ENCODE data around the gene NOSTRIN.
"Not testable (repeated sequence)": the region's sequence is repeated elsewhere in the genome, so short reads cannot be mapped to it uniquely, and the experiment has no call there.

Gene NOSTRIN

DNA sequence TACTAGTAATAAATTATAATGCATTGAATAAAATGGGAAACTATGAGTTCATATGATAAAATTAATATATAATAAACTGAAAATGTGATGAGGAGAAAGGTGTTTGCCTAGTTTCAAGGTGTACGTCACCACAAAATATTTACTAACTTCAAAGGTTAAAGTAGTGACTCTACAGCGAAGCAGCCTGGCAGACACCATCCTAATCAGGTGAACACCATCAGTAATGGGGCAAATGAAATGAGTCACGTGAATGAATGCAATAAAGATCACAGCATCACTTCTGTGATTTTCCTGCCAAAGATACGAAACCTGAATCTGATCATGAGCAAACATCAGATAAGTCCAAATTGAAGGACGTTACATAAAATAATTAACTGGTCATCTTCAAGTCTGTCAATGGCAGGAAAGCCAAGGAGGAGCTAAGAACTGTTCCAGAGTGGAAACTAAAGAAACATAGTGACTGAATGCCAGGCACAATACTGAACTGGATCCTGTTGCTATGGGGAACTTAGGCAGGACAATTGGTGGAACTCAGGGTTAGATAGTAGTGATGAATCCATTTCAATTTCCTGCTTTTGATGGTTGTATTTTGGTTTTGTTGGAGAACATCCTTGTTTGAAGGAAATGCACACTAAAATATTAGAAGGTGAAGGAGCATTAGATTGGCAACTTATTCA is 12.1 kb upstream of the NOSTRIN start:
- Histone ChIP-seq H3K9ac (ENCODE audit: low read length in 2 of 2) (no peak overlapping the region), H3K27me3 (ENCODE audit: control insufficient read depth in 1 of 2, insufficient read depth in 2 of 2, low read length in 2 of 2) (no peaks in the 10 kb centered on the region), H3K4me1 (ENCODE audit: control insufficient read depth, insufficient read depth, low read length) (no peaks in the 10 kb centered on the region), H3K36me3 (ENCODE audit: control insufficient read depth in 2 of 2, insufficient read depth in 2 of 2, low read length in 2 of 2) (no peaks in the 10 kb centered on the region), H3K27ac (ENCODE audit: low read length) (no peak overlapping the region), H3K4me3 (ENCODE audit: low read length in 2 of 2) (no peak overlapping the region), H3K9me3 (ENCODE audit: control insufficient read depth in 2 of 2, low read length in 2 of 2) (no peaks in the 10 kb centered on the region)

GRCh38 chr2:168791140-168791539 is 11.3 kb upstream of the NOSTRIN start:
- H3K4me3 ChIP-seq (ENCODE audit: low read length in 2 of 2); H3K36me3 ChIP-seq (ENCODE audit: control insufficient read depth in 2 of 2, insufficient read depth in 2 of 2, low read length in 2 of 2); H3K9ac ChIP-seq (ENCODE audit: low read length in 2 of 2); H3K27ac ChIP-seq (ENCODE audit: low read length); H3K27me3 ChIP-seq (ENCODE audit: control insufficient read depth in 1 of 2, insufficient read depth in 2 of 2, low read length in 2 of 2); H3K4me1 ChIP-seq (ENCODE audit: control insufficient read depth, insufficient read depth, low read length); H3K9me3 ChIP-seq (ENCODE audit: control insufficient read depth in 2 of 2, low read length in 2 of 2): not testable (repeated sequence)

DNA sequence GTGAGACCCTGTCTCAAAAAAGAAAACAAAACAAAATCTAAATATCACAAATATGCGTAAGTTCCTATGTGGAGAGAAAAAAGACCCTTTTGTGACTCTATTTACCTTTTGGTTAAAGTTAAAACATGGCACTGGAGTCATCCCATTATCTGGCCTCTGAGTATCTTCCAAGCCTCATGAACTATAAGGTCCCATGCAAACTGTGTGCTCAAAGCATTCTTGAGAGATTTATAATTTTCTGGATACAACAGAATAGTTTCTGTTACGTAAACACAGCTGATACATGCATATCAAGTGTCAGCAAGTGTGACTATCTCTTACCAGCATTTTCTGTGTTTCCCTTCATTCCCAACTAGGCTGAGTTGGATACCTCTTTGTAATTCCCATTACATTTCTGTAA is 8.8 kb upstream of the NOSTRIN start:
- Histone ChIP-seq H3K9me3 (ENCODE audit: control insufficient read depth in 2 of 2, low read length in 2 of 2) (no peaks in the 10 kb centered on the region), H3K27ac (ENCODE audit: low read length) (no peak overlapping the region), H3K4me1 (ENCODE audit: control insufficient read depth, insufficient read depth, low read length) (no peaks in the 10 kb centered on the region), H3K36me3 (ENCODE audit: control insufficient read depth in 2 of 2, insufficient read depth in 2 of 2, low read length in 2 of 2) (no peaks in the 10 kb centered on the region), H3K4me3 (ENCODE audit: low read length in 2 of 2) (no peak overlapping the region), H3K27me3 (ENCODE audit: control insufficient read depth in 1 of 2, insufficient read depth in 2 of 2, low read length in 2 of 2) (no peaks in the 10 kb centered on the region), H3K9ac (ENCODE audit: low read length in 2 of 2) (no peak overlapping the region)

DNA sequence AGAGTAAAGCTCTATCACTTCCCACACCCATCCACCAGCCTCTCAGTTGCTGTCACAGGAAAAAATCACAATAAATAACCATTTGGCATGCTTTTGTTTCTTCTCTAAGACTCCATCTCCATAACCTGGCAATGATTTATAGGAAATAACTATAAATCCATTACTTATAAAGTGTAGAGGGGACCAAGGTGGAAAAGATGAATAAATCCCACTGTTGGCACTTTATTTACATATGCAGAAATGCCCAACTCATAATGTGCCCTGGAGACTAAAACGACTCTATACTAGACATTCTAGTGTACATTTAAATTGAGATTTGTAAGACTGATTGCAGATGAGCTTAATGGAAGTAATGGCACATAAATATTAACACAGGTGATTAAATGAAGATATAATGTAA is 7.5 kb upstream of the NOSTRIN start:
- Histone ChIP-seq H3K27me3 (ENCODE audit: control insufficient read depth in 1 of 2, insufficient read depth in 2 of 2, low read length in 2 of 2) (no peaks in the 10 kb centered on the region), H3K4me1 (ENCODE audit: control insufficient read depth, insufficient read depth, low read length) (no peaks in the 10 kb centered on the region), H3K36me3 (ENCODE audit: control insufficient read depth in 2 of 2, insufficient read depth in 2 of 2, low read length in 2 of 2) (no peaks in the 10 kb centered on the region), H3K4me3 (ENCODE audit: low read length in 2 of 2) (no peak overlapping the region), H3K27ac (ENCODE audit: low read length) (no peak overlapping the region), H3K9me3 (ENCODE audit: control insufficient read depth in 2 of 2, low read length in 2 of 2) (no peaks in the 10 kb centered on the region), H3K9ac (ENCODE audit: low read length in 2 of 2) (no peak overlapping the region)

DNA sequence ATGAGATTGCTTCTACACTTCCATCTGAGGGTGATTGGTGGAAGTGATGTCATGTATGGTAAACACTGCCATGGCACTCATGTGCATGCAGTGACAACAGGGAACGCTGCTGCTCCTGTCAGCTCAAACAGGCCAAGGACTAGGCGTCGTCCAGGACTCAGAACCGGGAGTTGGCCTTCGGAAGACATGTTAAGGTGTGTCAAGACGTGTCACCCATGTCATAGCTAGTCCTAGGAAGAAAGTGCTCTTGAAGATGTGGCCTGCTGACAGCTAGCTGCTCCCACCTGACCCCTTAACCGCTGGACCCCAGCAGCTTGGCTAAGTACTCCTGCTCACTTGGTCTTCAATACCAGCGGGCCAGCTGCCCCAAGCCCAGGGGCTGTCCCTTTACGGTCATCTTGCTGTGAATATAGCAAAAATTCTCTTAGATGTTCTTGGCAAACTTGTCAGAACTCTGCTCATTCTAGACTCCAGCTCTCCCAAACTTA is 6.3 kb upstream of the NOSTRIN start:
- H3K4me3 ChIP-seq (ENCODE audit: low read length in 2 of 2), result no peak overlapping the region
- no peaks in the 10 kb centered on the region for H3K27me3 ChIP-seq (ENCODE audit: control insufficient read depth in 1 of 2, insufficient read depth in 2 of 2, low read length in 2 of 2)
- H3K9me3 ChIP-seq (ENCODE audit: control insufficient read depth in 2 of 2, low read length in 2 of 2), result no peaks in the 10 kb centered on the region
- H3K27ac ChIP-seq (ENCODE audit: low read length), result no peak overlapping the region
- H3K4me1 ChIP-seq (ENCODE audit: control insufficient read depth, insufficient read depth, low read length), result no peaks in the 10 kb centered on the region
- no peaks in the 10 kb centered on the region for H3K36me3 ChIP-seq (ENCODE audit: control insufficient read depth in 2 of 2, insufficient read depth in 2 of 2, low read length in 2 of 2)
- H3K9ac ChIP-seq (ENCODE audit: low read length in 2 of 2), result no peak overlapping the region

DNA sequence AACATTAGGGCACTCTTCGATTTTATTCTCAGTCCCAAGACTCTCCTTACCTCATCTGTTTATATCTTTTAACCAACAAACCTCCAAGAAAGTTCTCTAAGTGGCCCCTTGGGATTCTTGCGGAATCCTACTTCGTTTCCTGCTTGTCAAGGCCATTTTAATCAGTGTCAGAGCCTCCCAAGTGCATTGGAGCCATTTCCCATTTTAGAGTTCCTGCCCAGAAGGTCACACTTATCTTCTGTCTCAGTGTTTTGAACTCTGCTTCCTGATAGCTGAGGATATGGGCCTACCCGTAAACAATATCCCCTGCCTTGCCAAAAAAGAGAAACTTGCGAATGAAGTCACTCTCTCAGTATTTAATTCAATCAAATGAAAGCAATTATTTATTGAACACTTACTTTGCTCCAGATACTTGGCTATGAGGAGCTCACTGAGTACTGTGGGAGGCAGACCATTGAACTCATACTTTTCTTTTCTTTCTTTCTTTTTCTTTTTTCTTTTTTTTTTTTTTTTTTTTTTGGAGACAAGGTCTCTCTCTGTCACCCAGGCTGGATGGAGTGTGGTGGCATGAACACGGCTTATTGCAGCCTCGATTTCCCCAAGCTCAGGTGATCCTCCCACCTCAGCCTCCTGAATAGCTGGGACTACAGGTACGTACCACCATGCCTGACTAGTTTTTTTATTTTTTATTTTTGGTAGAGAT is 5.7 kb upstream of the NOSTRIN start:
- Histone ChIP-seq H3K9ac (ENCODE audit: low read length in 2 of 2) (no peak overlapping the region), H3K27ac (ENCODE audit: low read length) (no peak overlapping the region), H3K36me3 (ENCODE audit: control insufficient read depth in 2 of 2, insufficient read depth in 2 of 2, low read length in 2 of 2) (no peaks in the 10 kb centered on the region), H3K9me3 (ENCODE audit: control insufficient read depth in 2 of 2, low read length in 2 of 2) (no peaks in the 10 kb centered on the region), H3K27me3 (ENCODE audit: control insufficient read depth in 1 of 2, insufficient read depth in 2 of 2, low read length in 2 of 2) (no peaks in the 10 kb centered on the region), H3K4me3 (ENCODE audit: low read length in 2 of 2) (no peak overlapping the region), H3K4me1 (ENCODE audit: control insufficient read depth, insufficient read depth, low read length) (no peaks in the 10 kb centered on the region)

DNA sequence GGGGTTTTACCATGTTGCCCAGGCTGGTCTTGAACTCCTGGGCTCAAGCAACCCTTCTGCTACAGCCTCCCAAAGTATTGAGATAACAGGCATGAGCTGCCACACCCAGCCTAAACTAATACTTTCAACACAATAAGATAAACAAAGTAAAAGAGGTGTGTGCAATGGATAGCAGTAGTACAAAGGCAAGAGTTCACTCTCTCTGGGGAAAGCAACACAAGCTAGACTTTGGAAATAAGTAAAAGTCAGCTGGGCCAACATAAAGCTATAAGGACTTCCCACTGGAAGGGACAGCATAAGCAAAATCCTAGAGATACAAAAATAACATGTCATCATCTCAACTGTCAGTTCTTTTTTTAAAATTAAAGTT is 5.2 kb upstream of the NOSTRIN start:
- no peaks in the 10 kb centered on the region for H3K9me3 ChIP-seq (ENCODE audit: control insufficient read depth in 2 of 2, low read length in 2 of 2)
- no peak overlapping the region for H3K27ac ChIP-seq (ENCODE audit: low read length)
- H3K9ac ChIP-seq (ENCODE audit: low read length in 2 of 2), result no peak overlapping the region

DNA sequence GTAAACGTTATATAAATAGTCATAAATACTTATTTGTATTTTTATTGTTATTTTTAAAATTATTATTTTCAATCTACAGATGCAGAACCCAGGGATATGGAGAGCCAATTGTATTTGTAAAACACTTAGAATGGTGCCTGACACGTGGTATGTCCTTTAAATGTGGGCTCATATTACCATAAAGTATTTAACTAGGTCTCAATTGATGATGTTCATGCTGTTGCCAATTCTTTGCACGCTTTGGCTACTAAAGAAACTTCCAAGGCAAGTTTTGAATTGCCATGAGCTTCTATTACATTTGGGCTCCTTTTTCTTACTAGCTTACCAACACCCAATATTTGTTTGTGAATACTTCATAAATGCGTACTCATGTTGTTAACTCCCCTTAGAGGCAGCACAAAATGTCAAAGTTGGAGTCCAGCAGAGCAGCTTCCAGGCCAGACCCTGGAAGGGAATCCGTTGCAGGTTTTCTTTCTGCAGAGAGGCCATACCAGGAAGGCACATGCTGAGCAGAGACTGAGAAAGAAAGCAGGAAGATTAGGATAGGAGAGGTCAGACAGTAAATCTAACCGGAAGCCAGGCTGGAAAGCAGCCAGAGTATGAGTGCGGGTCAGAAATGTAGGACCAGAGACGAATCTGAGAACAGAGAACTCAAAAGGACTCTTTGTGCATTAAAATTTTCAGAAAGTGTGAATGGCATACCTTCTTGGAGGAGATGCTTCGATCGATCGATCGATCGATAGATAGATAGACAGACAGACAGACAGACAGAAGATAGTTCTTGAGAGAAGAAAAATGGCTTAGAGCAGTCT is 4.2 kb upstream of the NOSTRIN start:
- H3K27ac ChIP-seq (ENCODE audit: low read length), result no peak overlapping the region
- no peak overlapping the region for H3K9ac ChIP-seq (ENCODE audit: low read length in 2 of 2)
- no peaks in the 10 kb centered on the region for H3K27me3 ChIP-seq (ENCODE audit: control insufficient read depth in 1 of 2, insufficient read depth in 2 of 2, low read length in 2 of 2)
- no peaks in the 10 kb centered on the region for H3K9me3 ChIP-seq (ENCODE audit: control insufficient read depth in 2 of 2, low read length in 2 of 2)
- no peak overlapping the region for H3K4me3 ChIP-seq (ENCODE audit: low read length in 2 of 2)
- H3K4me1 ChIP-seq (ENCODE audit: control insufficient read depth, insufficient read depth, low read length), result no peaks in the 10 kb centered on the region
- no peaks in the 10 kb centered on the region for H3K36me3 ChIP-seq (ENCODE audit: control insufficient read depth in 2 of 2, insufficient read depth in 2 of 2, low read length in 2 of 2)

More for the DNA sequence above, 5.2 kb upstream of the NOSTRIN start:
- H3K36me3 ChIP-seq (ENCODE audit: control insufficient read depth in 2 of 2, insufficient read depth in 2 of 2, low read length in 2 of 2), result no peaks in the 10 kb centered on the region
- no peak overlapping the region for H3K4me3 ChIP-seq (ENCODE audit: low read length in 2 of 2)
- H3K4me1 ChIP-seq (ENCODE audit: control insufficient read depth, insufficient read depth, low read length), result no peaks in the 10 kb centered on the region
- H3K27me3 ChIP-seq (ENCODE audit: control insufficient read depth in 1 of 2, insufficient read depth in 2 of 2, low read length in 2 of 2), result no peaks in the 10 kb centered on the region

- Histone ChIP-seq H3K4me1 (ENCODE audit: control insufficient read depth, insufficient read depth, low read length) (no peaks in the 10 kb centered on the region), H3K27ac (ENCODE audit: low read length) (no peak overlapping the region), H3K27me3 (ENCODE audit: control insufficient read depth in 1 of 2, insufficient read depth in 2 of 2, low read length in 2 of 2) (no peaks in the 10 kb centered on the region), H3K36me3 (ENCODE audit: control insufficient read depth in 2 of 2, insufficient read depth in 2 of 2, low read length in 2 of 2) (no peaks in the 10 kb centered on the region), H3K9ac (ENCODE audit: low read length in 2 of 2) (no peak overlapping the region), H3K4me3 (ENCODE audit: low read length in 2 of 2) (no peak overlapping the region), H3K9me3 (ENCODE audit: control insufficient read depth in 2 of 2, low read length in 2 of 2) (no peaks in the 10 kb centered on the region)
Measured at GRCh38 chr2:168798888-168799410, 3.5 kb upstream of the NOSTRIN start.

DNA sequence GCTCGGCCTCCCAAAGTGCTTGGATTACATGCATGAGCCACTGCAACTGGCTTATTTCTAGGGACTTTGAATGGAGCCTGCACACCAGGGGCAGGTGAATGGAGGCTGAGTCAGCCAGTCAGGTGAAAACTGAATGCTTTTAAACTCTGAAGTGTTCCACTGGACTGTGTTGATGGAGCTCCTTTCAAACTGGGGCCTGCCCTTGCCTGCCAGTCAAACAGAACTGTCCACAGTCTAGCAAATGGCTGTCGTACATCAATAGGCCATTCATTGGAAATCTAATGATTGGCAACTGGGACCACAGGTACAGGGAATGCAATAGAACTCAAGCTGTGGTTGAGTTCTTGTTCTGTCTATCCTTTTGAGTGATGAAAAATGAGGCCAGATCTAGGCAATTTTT is 966 bp upstream of the NOSTRIN start:
- Histone ChIP-seq H3K4me1 (ENCODE audit: control insufficient read depth, insufficient read depth, low read length) (no peaks in the 10 kb centered on the region), H3K27me3 (ENCODE audit: control insufficient read depth in 1 of 2, insufficient read depth in 2 of 2, low read length in 2 of 2) (no peaks in the 10 kb centered on the region), H3K9me3 (ENCODE audit: control insufficient read depth in 2 of 2, low read length in 2 of 2) (no peaks in the 10 kb centered on the region), H3K9ac (ENCODE audit: low read length in 2 of 2) (no peak overlapping the region), H3K4me3 (ENCODE audit: low read length in 2 of 2) (no peak overlapping the region), H3K27ac (ENCODE audit: low read length) (no peak overlapping the region), H3K36me3 (ENCODE audit: control insufficient read depth in 2 of 2, insufficient read depth in 2 of 2, low read length in 2 of 2) (no peaks in the 10 kb centered on the region)
